Retina (tissue), 1 donor: ENCODE measurements around the gene PGGHG.

ENCODE experiments used
- DNase-seq: peaks from one replicate; pipeline ENCODE4 v3.0.0-alpha.2; 2016

Gene PGGHG

GRCh38 chr11:269146-269890 is 19.6 kb upstream of the PGGHG start:
- DNase-seq = no peak

- no peak for DNase-seq
Observed at GRCh38 chr11:270451-271318, 18.2 kb upstream of the PGGHG start.

GRCh38 chr11:271319-271715 is 17.6 kb upstream of the PGGHG start:
- DNase-seq = no peak

GRCh38 chr11:272195-272930 is 16.6 kb upstream of the PGGHG start:
- DNase-seq = no peak

- no peak for DNase-seq
Observed at GRCh38 chr11:272931-273198, 16.1 kb upstream of the PGGHG start.

GRCh38 chr11:276219-276618 is 12.7 kb upstream of the PGGHG start:
- no peak for DNase-seq

GRCh38 chr11:278001-278951 is 10.7 kb upstream of the PGGHG start, which contains the start of gene NLRP6:
TSS of gene NLRP6 (plus strand) at chr11:278407. CDS start at chr11:278570, 163 bp downstream.
- DNase-seq = no peak

GRCh38 chr11:279040-279965 is 9.6 kb upstream of the PGGHG start:
- DNase-seq = peak; percentile 39

GRCh38 chr11:279966-280705 is 8.8 kb upstream of the PGGHG start:
- peak; percentile 63 for DNase-seq

- DNase-seq = peak; percentile 58
Observed at GRCh38 chr11:280706-281485, 8.0 kb upstream of the PGGHG start.

- peak; percentile 47 for DNase-seq
Observed at GRCh38 chr11:281486-282161, 7.3 kb upstream of the PGGHG start.

GRCh38 chr11:282171-282570 is 6.8 kb upstream of the PGGHG start:
- DNase-seq = no peak

- DNase-seq = no peak
Observed at GRCh38 chr11:282630-283360, 6.1 kb upstream of the PGGHG start.

GRCh38 chr11:283405-284104 is 5.4 kb upstream of the PGGHG start:
- DNase-seq = no peak

- no peak for DNase-seq
Observed at GRCh38 chr11:284105-285020, 4.6 kb upstream of the PGGHG start.
